HL-60/S4 (cell line): ENCODE measurements around the gene SLC5A10.

Source experiments
- in situ Hi-C: fragments of 300-500 bp; cut with MboI; formaldehyde crosslinking; loops from 2 replicates; pipeline ENCODE4 v1.14.3; 2022; ENCODE audit warnings: low sequenced_read_pairs

Gene SLC5A10

GRCh38 chr17:19001907-19002590, 50.1 kb downstream of the SLC5A10 start:
- in situ Hi-C loops: no loop called here

DNA sequence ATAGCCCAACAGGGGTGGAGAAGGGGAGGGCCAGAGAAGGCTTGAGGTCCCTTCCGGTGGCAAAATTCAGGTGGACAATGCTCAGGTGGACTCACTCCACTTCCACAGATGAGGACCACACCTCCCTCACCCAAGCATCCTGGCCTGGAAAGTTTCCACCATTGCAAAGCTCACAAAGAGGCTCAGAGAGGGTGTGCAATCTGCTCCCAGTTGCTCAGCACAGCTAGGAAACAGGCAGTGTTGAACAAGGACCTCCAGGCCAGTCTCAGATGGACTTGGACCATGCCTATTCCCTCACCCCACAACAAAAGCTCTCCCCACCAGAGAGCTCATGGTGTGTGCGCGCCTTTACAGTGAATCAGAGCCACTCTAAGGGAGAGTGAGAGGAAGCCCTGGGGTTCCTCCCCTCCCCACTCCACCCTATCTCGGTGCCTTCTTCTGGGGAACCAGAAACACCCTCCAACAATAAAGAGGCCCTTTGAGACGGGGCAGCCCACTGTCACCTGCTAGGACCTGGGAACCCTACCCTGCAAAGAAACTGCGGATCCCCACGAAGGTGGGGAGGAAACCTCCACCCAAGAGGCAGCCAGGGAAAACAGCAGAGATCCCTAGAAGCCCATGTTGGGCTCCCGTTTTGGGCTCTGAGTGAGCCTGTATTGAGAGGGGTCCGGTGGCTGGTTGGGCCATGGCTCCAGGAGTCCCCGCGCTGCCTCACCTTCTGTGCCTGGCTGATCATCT, 51.0 kb downstream of the SLC5A10 start:
- in situ Hi-C loops: no loop called here

DNA sequence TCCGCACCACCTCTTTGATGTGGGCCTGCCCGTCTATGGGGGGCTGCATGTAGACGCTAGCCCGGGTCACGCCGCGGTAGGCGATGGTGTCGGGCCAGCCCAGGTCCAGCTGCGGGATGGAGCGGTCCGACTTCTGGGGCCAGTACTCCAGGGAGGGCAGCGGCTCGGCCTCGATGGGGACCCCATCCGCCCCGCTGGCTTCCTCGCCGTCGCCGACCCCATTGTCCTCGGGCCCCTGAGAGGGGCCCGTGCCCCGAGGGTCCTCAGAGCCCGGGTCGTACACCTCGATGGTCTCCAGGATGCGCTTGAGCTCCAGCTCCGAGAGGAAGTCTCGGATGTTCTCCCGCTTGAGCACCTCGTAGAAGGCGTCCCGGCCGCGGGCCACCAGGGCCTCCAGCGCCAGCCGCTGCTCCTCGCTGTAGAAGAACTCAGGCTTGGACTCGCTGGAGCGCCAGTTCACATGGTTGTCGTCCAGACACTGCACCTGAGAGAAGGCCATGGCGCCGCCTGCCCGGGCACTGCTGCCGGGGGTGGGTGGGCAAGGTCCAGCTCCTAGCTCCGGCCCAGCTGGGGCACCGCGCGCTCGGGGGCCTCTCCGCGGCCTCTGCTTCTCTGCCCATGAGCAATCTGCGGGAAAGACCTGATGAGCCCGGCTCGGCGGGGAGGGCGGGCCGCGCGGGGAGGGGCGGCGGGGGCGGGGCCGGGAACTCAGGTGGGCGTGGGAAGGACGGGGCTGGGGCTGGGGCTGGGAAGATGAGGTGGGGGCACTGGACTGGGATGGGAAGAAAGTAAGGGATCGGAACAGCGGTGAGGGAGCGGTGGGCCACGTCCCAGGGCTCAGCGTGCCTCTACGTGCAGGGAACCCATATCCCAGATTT, 51.8 kb downstream of the SLC5A10 start:
- in situ Hi-C loops: no loop called here

GRCh38 chr17:19004421-19005136, 52.6 kb downstream of the SLC5A10 start, which contains the start of gene FAM83G:
Gene FAM83G, minus strand, starts transcription at chr17:19004764. Its CDS starts 723 bp downstream, at chr17:19004041.
- in situ Hi-C loops: no loop called here

GRCh38 chr17:19005137-19005773, 53.3 kb downstream of the SLC5A10 start:
- in situ Hi-C loops: no loop called here

DNA sequence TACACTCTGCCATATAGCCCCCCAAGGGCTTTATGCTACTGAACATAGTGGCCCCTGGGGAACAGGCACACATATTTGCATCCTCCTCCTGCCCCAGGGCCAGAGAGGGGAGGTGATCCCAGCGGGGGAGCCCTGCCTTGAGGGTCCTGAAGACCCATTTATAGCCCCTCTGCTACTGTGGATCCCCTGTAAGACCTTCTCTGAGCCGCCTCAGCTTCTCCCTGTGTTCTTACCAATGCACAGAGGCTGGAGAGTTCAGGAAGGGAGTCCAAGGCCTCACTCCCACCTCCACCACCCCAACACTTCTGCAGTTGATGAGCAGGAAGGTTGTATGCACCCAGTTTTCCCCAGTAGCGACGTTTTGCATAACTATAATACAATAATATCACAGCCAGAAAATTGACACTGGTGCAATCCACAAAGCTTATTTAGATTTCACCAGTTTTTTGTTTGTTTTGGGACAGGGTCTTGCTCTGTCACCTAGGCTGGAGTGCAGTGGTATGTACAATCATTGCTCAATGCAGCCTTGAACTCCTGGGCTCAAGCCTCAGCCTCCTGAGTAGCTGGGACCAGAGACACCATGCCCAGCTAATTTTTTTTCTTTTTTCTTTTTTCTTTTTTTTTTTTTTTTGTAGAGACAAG, 53.9 kb downstream of the SLC5A10 start:
- in situ Hi-C loops: no loop called here

- in situ Hi-C loops: no loop called here
Observed at GRCh38 chr17:19006698-19007097, 54.7 kb downstream of the SLC5A10 start.

- in situ Hi-C loops: no loop called here
Observed at GRCh38 chr17:19009970-19010369, 58.0 kb downstream of the SLC5A10 start.

DNA sequence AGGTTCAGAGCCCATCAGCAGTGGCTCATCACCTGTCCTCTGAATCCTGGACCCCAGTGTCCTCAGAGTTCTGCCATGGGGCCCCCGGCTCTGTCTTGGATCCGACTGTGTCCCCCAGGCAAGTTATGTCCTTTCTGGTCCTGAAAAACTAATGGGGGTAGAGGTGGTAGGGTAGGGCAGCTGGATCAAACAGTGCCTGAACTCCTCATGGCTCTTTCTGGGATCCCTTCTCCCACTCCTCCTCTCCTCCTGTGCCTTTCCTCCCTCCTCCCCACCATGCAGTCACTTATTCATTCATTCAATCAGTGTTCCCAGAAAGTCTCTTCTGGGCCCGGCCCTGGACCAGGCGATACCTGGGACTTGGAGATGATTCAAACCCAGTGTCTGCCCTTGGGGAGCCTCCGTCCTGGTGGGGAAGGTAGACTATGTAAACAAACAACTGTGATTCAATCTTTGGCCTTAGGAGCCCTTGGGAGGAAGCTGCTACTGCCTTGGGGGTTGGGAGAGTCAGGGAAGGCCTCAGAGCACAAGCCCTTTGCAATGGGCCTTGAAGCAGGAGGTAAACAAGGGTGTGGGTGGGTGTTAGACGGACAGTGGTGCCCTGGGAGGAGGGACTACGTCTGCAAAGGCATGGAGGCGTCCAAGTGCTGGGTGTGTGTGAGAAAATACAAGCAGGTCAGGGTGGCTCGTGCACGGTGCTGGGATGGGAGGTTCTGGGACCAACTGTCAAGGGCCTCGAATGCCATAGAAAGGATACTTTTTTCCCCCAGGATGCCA, 59.0 kb downstream of the SLC5A10 start:
- in situ Hi-C loops: no loop called here

GRCh38 chr17:19011581-19011980, 59.6 kb downstream of the SLC5A10 start:
- in situ Hi-C loops: no loop called here

- in situ Hi-C loops: no loop called here
Observed at GRCh38 chr17:19012171-19013080, 60.5 kb downstream of the SLC5A10 start.

DNA sequence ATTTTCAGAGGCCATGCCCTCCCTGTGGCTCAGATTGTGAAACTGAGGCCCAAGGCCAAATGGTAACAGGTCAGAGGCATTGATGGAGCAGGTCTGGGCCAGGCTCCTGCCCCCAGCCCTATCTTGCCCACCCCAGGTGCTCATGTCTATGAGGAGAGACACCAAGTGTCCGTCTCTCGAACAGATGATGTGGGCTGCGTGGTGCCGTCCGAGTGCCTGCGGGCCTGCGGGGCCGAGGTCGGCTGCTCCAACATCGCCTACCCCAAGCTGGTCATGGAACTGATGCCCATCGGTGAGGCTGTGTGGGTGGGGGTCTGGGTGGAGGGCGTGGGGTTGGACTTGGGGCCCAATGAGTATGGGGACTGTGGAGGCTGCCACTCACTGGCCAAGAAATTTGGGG, 61.3 kb downstream of the SLC5A10 start:
- in situ Hi-C loops: no loop called here

GRCh38 chr17:19013806-19014627, 62.1 kb downstream of the SLC5A10 start:
- in situ Hi-C loops: no loop called here

- in situ Hi-C loops: no loop called here
Observed at GRCh38 chr17:19014628-19015215, 62.8 kb downstream of the SLC5A10 start.

DNA sequence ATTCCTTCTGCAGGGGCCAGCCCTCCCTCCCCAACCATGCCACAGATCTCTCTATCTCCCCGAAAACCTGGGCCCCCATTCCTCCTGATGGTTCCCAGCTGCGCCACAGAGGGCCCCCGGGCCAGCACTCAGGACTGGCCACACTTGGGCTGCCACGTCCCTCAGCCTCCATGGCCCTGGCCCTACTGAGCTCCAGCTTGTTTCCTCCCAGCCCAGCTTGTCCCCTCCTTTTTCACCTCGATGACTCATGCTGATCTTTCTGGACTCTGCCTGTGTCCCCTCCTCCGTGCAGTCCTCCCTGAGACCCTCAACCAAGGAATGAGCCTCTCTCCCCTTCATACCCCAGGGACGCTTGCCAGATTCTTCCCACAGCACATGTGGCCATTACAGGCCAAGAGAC, 63.5 kb downstream of the SLC5A10 start:
- in situ Hi-C loops: no loop called here

DNA sequence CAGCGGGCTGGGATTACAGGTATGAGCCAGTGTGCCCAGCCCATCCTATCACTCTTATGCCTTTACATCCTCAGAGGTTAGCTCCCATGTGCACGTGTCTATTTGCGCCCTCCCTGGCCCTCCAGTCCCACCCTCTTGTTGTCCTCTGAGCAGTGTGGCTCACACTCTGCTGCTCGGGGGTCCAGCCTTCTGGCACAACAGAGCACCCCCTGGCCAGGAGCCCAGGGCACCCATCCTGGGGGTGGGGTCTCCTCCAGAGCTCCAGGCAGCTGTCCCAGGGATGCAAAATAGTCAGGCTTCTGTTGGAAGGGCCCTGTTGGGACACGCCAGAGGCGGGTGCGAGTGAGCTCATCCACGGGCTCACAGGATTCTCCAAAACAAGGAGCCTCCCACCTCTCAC, 64.3 kb downstream of the SLC5A10 start:
- in situ Hi-C loops: no loop called here

- in situ Hi-C loops: no loop called here
Observed at GRCh38 chr17:19016881-19017280, 64.9 kb downstream of the SLC5A10 start.
